Neuronal stem cell (in vitro differentiated cells): Measurements from ENCODE around the gene TCF7L1.

Experiments
- DNase-seq: peaks from one replicate; pipeline ENCODE4 v3.0.0-alpha.2; 2013; ENCODE audit warnings: low spot score
- H2AFZ ChIP-seq: one replicate; pipeline ENCODE4 v1.6.1; 2013; ENCODE audit warnings: mild to moderate bottlenecking, low read length, inconsistent platforms
- H2AK5ac ChIP-seq: 2 replicates; pipeline ENCODE4 v1.6.1; 2013; ENCODE audit warnings: low read depth, mild to moderate bottlenecking, inconsistent platforms, low read length, moderate library complexity, mixed read lengths
- H2BK120ac ChIP-seq: 2 replicates; pipeline ENCODE4 v1.6.1; 2013; ENCODE audit warnings: low read depth, mild to moderate bottlenecking, inconsistent platforms, low read length, moderate library complexity, mixed read lengths
- H2BK12ac ChIP-seq: one replicate; pipeline ENCODE4 v1.6.1; 2013; ENCODE audit warnings: low read length, inconsistent platforms
- H2BK15ac ChIP-seq: 2 replicates; pipeline ENCODE4 v1.6.1; 2013; ENCODE audit warnings: mild to moderate bottlenecking, low read length, inconsistent platforms, mixed read lengths
- H2BK5ac ChIP-seq: one replicate; pipeline ENCODE4 v1.6.1; 2013; ENCODE audit warnings: inconsistent platforms, mild to moderate bottlenecking, low read length, moderate library complexity
- H3K14ac ChIP-seq: one replicate; pipeline ENCODE4 v1.6.1; 2013; ENCODE audit warnings: low read length, inconsistent platforms
- H3K18ac ChIP-seq: 2 replicates; pipeline ENCODE4 v1.6.1; 2013; ENCODE audit warnings: low read length, inconsistent platforms
- H3K23ac ChIP-seq: 2 replicates; pipeline ENCODE4 v1.6.1; 2013; ENCODE audit warnings: low read depth, mild to moderate bottlenecking, mixed read lengths, low read length, inconsistent platforms; ENCODE audit not compliant: poor library complexity
- H3K27ac ChIP-seq: replicated peaks from 3 replicates; pipeline ENCODE4 v1.5.1; 2013; ENCODE audit warnings: low read length, inconsistent platforms
- H3K27me3 ChIP-seq, 3 experiments: 2 replicates each; pipeline ENCODE4 v1.6.1; 2013; ENCODE audit warnings: low read length in 3 of 3, mild to moderate bottlenecking in 2 of 3, inconsistent platforms in 1 of 3, low read depth in 1 of 3, mixed read lengths in 1 of 3, moderate library complexity in 1 of 3; ENCODE audit not compliant: control insufficient read depth in 3 of 3, insufficient read depth in 3 of 3
- H3K36me3 ChIP-seq, 2 donors: replicated peaks in 1 of 2; 2 replicates each; pipeline ENCODE4 v1.6.1; 2013; ENCODE audit warnings: low read length in 2 of 2; ENCODE audit not compliant: control insufficient read depth in 2 of 2, insufficient read depth in 2 of 2
- H3K4ac ChIP-seq: 2 replicates; pipeline ENCODE4 v1.6.1; 2013; ENCODE audit warnings: inconsistent platforms, mild to moderate bottlenecking, low read length, moderate library complexity
- H3K4me1 ChIP-seq, 2 donors: 1 replicate in 1 of 2; 2 replicates in 1 of 2; pipeline ENCODE4 v1.6.1; 2013; ENCODE audit warnings: low read length in 2 of 2, low read depth in 1 of 2; ENCODE audit not compliant: control insufficient read depth in 2 of 2, insufficient read depth in 1 of 2
- H3K4me2 ChIP-seq: one replicate; pipeline ENCODE4 v1.6.1; 2013; ENCODE audit warnings: mild to moderate bottlenecking, low read length, inconsistent platforms; ENCODE audit not compliant: insufficient read depth, poor library complexity, severe bottlenecking
- H3K4me3 ChIP-seq, 2 donors: 2 replicates each; pipeline ENCODE4 v1.5.1; 2013; ENCODE audit warnings: low read length in 2 of 2, mild to moderate bottlenecking in 2 of 2, inconsistent platforms in 1 of 2, moderate library complexity in 1 of 2
- H3K79me1 ChIP-seq: one replicate; pipeline ENCODE4 v1.6.1; 2013; ENCODE audit warnings: low read depth, mild to moderate bottlenecking, inconsistent platforms, low read length, moderate library complexity
- H3K9ac ChIP-seq: one replicate; pipeline ENCODE4 v1.6.1; 2013; ENCODE audit warnings: mild to moderate bottlenecking, low read depth, low read length, inconsistent platforms; ENCODE audit not compliant: poor library complexity
- H3K9me3 ChIP-seq, 2 donors: replicated peaks in 1 of 2; 2 replicates each; pipeline versions ENCODE3 to v1.6.1; 2013; ENCODE audit warnings: low read length in 2 of 2, mild to moderate bottlenecking in 2 of 2, inconsistent platforms in 1 of 2, low read depth in 1 of 2, mixed read lengths in 1 of 2, moderate library complexity in 1 of 2; ENCODE audit not compliant: control insufficient read depth in 2 of 2, insufficient read depth in 1 of 2
- H4K8ac ChIP-seq: one replicate; pipeline ENCODE4 v1.6.1; 2013; ENCODE audit warnings: low read depth, mild to moderate bottlenecking, inconsistent platforms, low read length, moderate library complexity
- H4K91ac ChIP-seq: one replicate; pipeline ENCODE4 v1.6.1; 2013; ENCODE audit warnings: low read length, low read depth, mild to moderate bottlenecking, inconsistent platforms; ENCODE audit not compliant: poor library complexity
- WGBS, 2 donors: extraction: QIAGEN DNeasy Blood & Tissue Kit; methylation state at CpG; one replicate each; pipeline ENCODE4 v1.1.7; 2013; ENCODE audit warnings: missing lambda C conversion rate in 2 of 2, mixed read lengths in 1 of 2; ENCODE audit not compliant: insufficient read length in 2 of 2, insufficient replicate concordance in 1 of 2; ENCODE audit errors: extremely low coverage in 2 of 2; 5-methylcytosine and 5-hydroxymethylcytosine counted together

Gene TCF7L1

DNA sequence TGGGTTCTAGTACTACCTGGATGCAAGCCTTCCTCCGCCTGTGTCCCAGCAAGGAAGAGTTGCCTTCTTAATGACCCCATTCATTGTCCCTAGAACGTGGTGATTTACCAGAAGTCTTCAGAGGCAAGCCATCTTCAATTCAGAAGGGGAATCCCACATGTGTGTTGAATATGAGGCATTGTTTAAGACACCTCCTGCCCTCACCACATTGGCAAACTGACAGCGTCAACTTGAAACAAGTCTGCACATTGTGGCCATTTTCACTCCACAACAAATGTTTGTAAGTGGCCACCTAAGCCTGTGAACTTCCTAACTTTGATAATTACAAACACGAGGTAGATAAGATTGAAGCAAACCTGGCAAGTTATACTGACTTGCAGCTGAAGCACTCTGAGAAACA lies 83.7 kb downstream of the TCF7L1 start:
- H3K4me3 ChIP-seq: no peak overlapping the region
- H4K91ac ChIP-seq: no peak overlapping the region
- H2BK120ac ChIP-seq: no peak overlapping the region
- no peak overlapping the region for H2BK12ac ChIP-seq
- no peak overlapping the region for H2BK5ac ChIP-seq
- no peaks in the 10 kb centered on the region for H3K9me3 ChIP-seq
- no peak overlapping the region for H3K4me2 ChIP-seq
- no peaks in the 10 kb centered on the region for H3K36me3 ChIP-seq
- H4K8ac ChIP-seq: no peak overlapping the region
- no peak overlapping the region for H3K14ac ChIP-seq
- no peak overlapping the region for H2AK5ac ChIP-seq
- no peaks in the 10 kb centered on the region for H3K27me3 ChIP-seq
- no peak overlapping the region for H2BK15ac ChIP-seq
- peaks cover 1% of the 10 kb centered on the region for H3K79me1 ChIP-seq
- H3K27ac ChIP-seq: no peak overlapping the region
- no peak overlapping the region for H3K18ac ChIP-seq
- no CpG with 5 or more reads among the region's 4 CpGs for WGBS, 2 donors
- DNase-seq: no peak
- no peak overlapping the region for H2AFZ ChIP-seq
- no peak overlapping the region for H3K4ac ChIP-seq
- no peak overlapping the region for H3K9ac ChIP-seq
- H3K23ac ChIP-seq: no peak overlapping the region
- peaks cover 23 to 37% of the 10 kb centered on the region in 2 donors for H3K4me1 ChIP-seq

DNA sequence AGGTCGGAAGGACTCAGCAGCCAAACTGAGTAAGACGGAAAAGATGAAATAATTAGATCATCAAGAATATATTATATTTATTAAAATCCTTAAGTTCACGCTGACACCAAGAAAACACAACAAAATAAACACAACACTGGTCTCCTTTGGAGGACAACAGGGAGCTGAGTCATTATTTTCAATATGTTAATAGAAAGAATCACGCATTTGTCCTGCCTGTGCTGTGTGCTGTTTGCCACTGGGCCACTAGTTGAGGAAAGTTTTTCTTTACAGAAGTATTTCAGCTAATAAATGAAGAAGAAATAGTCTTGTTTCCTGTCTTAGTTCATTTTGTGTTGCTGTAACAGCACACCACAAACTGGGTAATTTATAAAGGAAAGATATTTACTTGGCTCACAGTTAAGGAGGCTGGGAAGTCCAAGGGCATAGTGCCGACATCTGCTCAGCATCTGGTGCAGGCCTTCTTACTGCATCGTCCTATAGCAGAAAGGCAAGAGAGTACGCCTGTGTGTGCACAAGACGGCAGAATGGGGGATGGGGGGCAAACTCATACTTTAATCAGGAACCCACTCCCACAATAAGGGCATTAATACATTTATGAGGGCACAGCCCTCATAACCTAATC lies 88.0 kb downstream of the TCF7L1 start:
- Histone ChIP-seq H3K4me3 (no peak overlapping the region), H3K23ac (no peak overlapping the region), H2BK120ac (no peak overlapping the region), H2AFZ (no peak overlapping the region), H3K36me3 (peaks cover 0 to 2% of the 10 kb centered on the region in 2 donors), H2BK5ac (no peak overlapping the region), H4K8ac (no peak overlapping the region), H3K4me2 (no peak overlapping the region), H3K18ac (no peak overlapping the region), H3K14ac (no peak overlapping the region), H3K27ac (no peak overlapping the region), H3K4me1 (peaks cover 7 to 16% of the 10 kb centered on the region in 2 donors), H2AK5ac (no peak overlapping the region), H3K9me3 (no peaks in the 10 kb centered on the region), H4K91ac (no peak overlapping the region), H3K4ac (no peak overlapping the region), H3K79me1 (no peaks in the 10 kb centered on the region), H2BK15ac (no peak overlapping the region), H3K27me3 (no peaks in the 10 kb centered on the region), H3K9ac (no peak overlapping the region), H2BK12ac (no peak overlapping the region)
- no peak for DNase-seq
- WGBS, 2 donors: no CpG with 5 or more reads among the region's 8 CpGs

DNA sequence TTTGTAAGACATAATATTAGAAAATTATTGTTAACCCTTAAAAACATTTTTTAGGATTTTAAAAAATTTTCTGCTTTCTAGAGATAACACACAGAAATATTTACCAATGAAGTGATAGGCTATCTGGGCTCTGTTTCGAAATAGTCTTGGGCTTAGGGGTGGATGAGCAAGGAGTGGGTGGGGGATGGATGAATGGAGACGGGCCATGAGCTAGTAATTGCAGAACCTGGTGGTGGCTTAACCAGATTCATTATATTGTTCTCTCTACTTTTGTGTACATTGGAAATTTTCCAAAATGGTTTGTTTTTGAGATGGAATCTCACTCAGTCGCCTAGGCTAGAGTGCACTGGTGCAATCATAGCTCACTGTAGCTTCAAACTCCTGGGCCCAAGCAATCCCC lies 89.6 kb downstream of the TCF7L1 start:
- Histone ChIP-seq H2BK5ac (no peak overlapping the region), H3K79me1 (no peaks in the 10 kb centered on the region), H2BK12ac (no peak overlapping the region), H3K4me2 (no peak overlapping the region), H3K4ac (no peak overlapping the region), H3K9ac (no peak overlapping the region), H3K36me3 (peaks cover 0 to 2% of the 10 kb centered on the region in 2 donors), H4K91ac (no peak overlapping the region), H3K4me1 (peaks cover under 1 to 5% of the 10 kb centered on the region in 2 donors), H2AFZ (no peak overlapping the region), H3K4me3 (no peak overlapping the region), H3K27ac (no peak overlapping the region), H3K9me3 (no peaks in the 10 kb centered on the region), H4K8ac (no peak overlapping the region), H3K23ac (no peak overlapping the region), H3K18ac (no peak overlapping the region), H3K27me3 (no peaks in the 10 kb centered on the region), H2BK120ac (no peak overlapping the region), H2AK5ac (no peak overlapping the region), H3K14ac (no peak overlapping the region), H2BK15ac (no peak overlapping the region)
- no CpG with 5 or more reads among the region's 3 CpGs for WGBS, 2 donors
- DNase-seq: no peak

DNA sequence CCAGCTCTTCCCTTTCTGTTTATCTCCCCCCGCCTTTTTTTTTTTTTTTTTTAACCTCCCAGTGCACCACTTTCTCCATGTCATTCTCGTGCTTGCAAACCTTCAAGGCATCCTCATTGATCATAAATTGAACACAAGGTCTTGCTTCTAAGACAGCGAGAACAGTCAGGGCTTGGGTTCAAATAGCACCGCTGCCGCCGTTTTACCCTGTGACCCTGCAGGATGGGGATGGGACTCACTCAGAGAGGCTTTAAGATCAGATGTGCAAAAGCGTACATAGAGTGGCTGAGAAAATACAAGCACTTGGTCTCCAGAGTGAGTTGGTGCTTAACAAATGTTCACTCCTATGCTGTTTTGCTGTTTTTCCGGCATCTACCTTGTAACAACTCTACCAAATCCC lies 93.6 kb downstream of the TCF7L1 start:
- H3K18ac ChIP-seq: no peak overlapping the region
- H2BK15ac ChIP-seq: no peak overlapping the region
- H3K14ac ChIP-seq: no peak overlapping the region
- no peaks in the 10 kb centered on the region for H3K9me3 ChIP-seq
- H3K23ac ChIP-seq: no peak overlapping the region
- no peaks in the 10 kb centered on the region for H3K27me3 ChIP-seq
- H3K9ac ChIP-seq: no peak overlapping the region
- H2AFZ ChIP-seq: no peak overlapping the region
- H3K36me3 ChIP-seq: peaks cover 0 to 2% of the 10 kb centered on the region in 2 donors
- no peak overlapping the region for H3K4me3 ChIP-seq
- H3K4me2 ChIP-seq: no peak overlapping the region
- H4K8ac ChIP-seq: no peak overlapping the region
- H3K27ac ChIP-seq: no peak overlapping the region
- no peak for DNase-seq
- peaks cover 6 to 14% of the 10 kb centered on the region in 2 donors for H3K4me1 ChIP-seq
- no peak overlapping the region for H4K91ac ChIP-seq
- no peak overlapping the region for H2BK12ac ChIP-seq
- no peak overlapping the region for H2BK120ac ChIP-seq
- peaks cover 2% of the 10 kb centered on the region for H3K79me1 ChIP-seq
- no peak overlapping the region for H2BK5ac ChIP-seq
- no CpG with 5 or more reads among the region's 8 CpGs for WGBS, 2 donors
- H3K4ac ChIP-seq: no peak overlapping the region
- H2AK5ac ChIP-seq: no peak overlapping the region
